ENCODE results near the gene ANKRD63. TPM values are rescaled to one million over a fixed set of nuclear protein-coding genes. Genes with fewer than 3 reads are reported as not detected.

ANKRD63 gene
- total and polyA plus RNA-seq, 2 donors (not counting 1 experiment from before 2014, with no cell fraction given): not detected

DNA sequence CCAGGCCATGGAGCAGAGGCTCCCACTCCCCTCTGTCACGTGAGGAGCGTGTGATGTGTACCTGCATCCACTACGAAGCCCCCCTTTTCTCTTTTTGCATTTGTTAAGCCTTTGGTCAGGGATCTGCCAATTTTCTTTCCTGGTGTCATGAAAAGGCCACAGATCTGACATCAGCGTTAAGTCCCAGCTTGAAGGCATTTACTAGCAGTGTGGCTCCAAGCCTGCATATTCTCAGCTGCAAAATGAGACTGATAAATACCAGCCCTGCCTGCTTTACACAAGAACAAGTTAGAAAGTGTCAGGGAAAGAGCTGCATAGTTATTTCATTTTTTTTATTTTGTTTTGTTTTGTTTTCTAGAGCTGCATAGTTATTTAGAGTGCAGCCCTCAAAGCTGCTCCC lies 2.3 kb upstream of the ANKRD63 start:
- Histone ChIP-seq H3K36me3 (ENCODE audit: control insufficient read depth, insufficient read depth, low read length) (no peaks in the 10 kb centered on the region), H3K79me2 (ENCODE audit: control insufficient read depth, insufficient read depth, low read length) (no peaks in the 10 kb centered on the region), H3K9ac (ENCODE audit: insufficient read depth, low read length) (no peak overlapping the region), H4K20me1 (ENCODE audit: control insufficient read depth, extremely low read depth, insufficient read depth, low read length) (no peaks in the 10 kb centered on the region), H3K4me1 (ENCODE audit: control insufficient read depth, extremely low read depth, insufficient read depth, low read length) (no peaks in the 10 kb centered on the region), H3K27me3 (ENCODE audit: control insufficient read depth, insufficient read depth, low read length) (peaks cover 43% of the 10 kb centered on the region), H2AFZ (ENCODE audit: low read length) (no peak overlapping the region), H3K4me2 (ENCODE audit: extremely low read depth, insufficient read depth, low read length) (no peak overlapping the region), H3K27ac (ENCODE audit: insufficient read depth, low read length) (no peak overlapping the region), H3K9me3 (ENCODE audit: control insufficient read depth, insufficient read depth, low read depth, low read length) (no peaks in the 10 kb centered on the region), H3K4me3 (replicated peaks in 1 of 4; ENCODE audit: control extremely low read depth in 1 of 4, insufficient read depth in 1 of 4, low read depth in 3 of 4, low read length in 4 of 4) (no peak overlapping the region)
- DNase-seq (ENCODE audit: low read depth in 2 of 2): peak in 1 of 2 donors; percentile 20
- TF ChIP-seq, protein P1, sequence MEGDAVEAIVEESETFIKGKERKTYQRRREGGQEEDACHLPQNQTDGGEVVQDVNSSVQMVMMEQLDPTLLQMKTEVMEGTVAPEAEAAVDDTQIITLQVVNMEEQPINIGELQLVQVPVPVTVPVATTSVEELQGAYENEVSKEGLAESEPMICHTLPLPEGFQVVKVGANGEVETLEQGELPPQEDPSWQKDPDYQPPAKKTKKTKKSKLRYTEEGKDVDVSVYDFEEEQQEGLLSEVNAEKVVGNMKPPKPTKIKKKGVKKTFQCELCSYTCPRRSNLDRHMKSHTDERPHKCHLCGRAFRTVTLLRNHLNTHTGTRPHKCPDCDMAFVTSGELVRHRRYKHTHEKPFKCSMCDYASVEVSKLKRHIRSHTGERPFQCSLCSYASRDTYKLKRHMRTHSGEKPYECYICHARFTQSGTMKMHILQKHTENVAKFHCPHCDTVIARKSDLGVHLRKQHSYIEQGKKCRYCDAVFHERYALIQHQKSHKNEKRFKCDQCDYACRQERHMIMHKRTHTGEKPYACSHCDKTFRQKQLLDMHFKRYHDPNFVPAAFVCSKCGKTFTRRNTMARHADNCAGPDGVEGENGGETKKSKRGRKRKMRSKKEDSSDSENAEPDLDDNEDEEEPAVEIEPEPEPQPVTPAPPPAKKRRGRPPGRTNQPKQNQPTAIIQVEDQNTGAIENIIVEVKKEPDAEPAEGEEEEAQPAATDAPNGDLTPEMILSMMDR (conservative IDR thresholded peaks at IDR 0.05 in 1 of 2, IDR thresholded peaks at IDR 0.05 in 1 of 2; ENCODE audit: low read depth in 1 of 2, low read length in 2 of 2): no peak
- TF ChIP-seq EZH2 (IDR thresholded peaks at IDR 0.05; ENCODE audit: low read length, missing control alignments): no peak

DNA sequence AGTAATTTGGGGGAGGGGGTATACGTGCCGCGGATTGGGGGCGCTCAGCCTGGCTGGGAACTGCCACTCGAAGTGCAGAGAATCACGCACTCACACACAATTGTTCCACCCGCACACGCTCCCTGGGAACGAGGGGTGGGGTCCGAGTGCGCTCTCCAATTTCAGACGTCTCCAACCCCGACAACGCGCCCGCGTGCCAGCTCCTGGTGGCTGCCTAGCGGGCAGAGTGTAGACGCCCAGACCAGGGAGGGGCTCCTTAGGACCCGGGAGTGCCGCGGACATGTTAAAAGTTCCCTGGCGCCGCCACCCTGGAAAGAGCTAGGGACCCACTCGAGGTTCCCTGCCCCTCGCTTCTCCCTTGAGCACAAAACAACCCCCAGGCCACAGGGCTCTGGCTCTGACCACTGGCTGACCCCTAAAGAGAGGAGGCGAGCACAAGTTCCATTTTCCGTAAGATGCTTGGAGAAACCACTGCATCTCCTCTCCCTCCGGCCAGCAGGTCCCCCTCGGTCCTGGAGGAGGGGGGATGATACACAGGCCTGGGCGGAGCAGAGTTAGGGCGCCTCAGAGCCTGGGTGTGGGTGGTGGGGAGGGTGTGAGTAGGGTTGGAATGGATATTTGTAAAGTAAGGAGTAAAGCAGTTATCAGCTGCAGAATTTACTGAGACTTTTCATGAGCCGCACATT lies 894 bp upstream of the ANKRD63 start:
- no peak overlapping the region for H3K4me3 ChIP-seq (replicated peaks in 1 of 4; ENCODE audit: control extremely low read depth in 1 of 4, insufficient read depth in 1 of 4, low read depth in 3 of 4, low read length in 4 of 4)
- H3K27me3 ChIP-seq (ENCODE audit: control insufficient read depth, insufficient read depth, low read length): peaks cover 46% of the 10 kb centered on the region
- H3K4me1 ChIP-seq (ENCODE audit: control insufficient read depth, extremely low read depth, insufficient read depth, low read length): peaks cover 2% of the 10 kb centered on the region
- H2AFZ ChIP-seq (ENCODE audit: low read length): no peak overlapping the region
- no peaks in the 10 kb centered on the region for H4K20me1 ChIP-seq (ENCODE audit: control insufficient read depth, extremely low read depth, insufficient read depth, low read length)
- no peaks in the 10 kb centered on the region for H3K9me3 ChIP-seq (ENCODE audit: control insufficient read depth, insufficient read depth, low read depth, low read length)
- H3K79me2 ChIP-seq (ENCODE audit: control insufficient read depth, insufficient read depth, low read length): no peaks in the 10 kb centered on the region
- no peak overlapping the region for H3K9ac ChIP-seq (ENCODE audit: insufficient read depth, low read length)
- no peak for DNase-seq (ENCODE audit: low read depth in 2 of 2)
- H3K4me2 ChIP-seq (ENCODE audit: extremely low read depth, insufficient read depth, low read length): no peak overlapping the region
- no peaks in the 10 kb centered on the region for H3K36me3 ChIP-seq (ENCODE audit: control insufficient read depth, insufficient read depth, low read length)
- TF ChIP-seq EZH2 (IDR thresholded peaks at IDR 0.05; ENCODE audit: low read length, missing control alignments): no peak
- TF ChIP-seq, protein P1 (conservative IDR thresholded peaks at IDR 0.05 in 1 of 2, IDR thresholded peaks at IDR 0.05 in 1 of 2; ENCODE audit: low read depth in 1 of 2, low read length in 2 of 2): no peak
- no peak overlapping the region for H3K27ac ChIP-seq (ENCODE audit: insufficient read depth, low read length)

DNA sequence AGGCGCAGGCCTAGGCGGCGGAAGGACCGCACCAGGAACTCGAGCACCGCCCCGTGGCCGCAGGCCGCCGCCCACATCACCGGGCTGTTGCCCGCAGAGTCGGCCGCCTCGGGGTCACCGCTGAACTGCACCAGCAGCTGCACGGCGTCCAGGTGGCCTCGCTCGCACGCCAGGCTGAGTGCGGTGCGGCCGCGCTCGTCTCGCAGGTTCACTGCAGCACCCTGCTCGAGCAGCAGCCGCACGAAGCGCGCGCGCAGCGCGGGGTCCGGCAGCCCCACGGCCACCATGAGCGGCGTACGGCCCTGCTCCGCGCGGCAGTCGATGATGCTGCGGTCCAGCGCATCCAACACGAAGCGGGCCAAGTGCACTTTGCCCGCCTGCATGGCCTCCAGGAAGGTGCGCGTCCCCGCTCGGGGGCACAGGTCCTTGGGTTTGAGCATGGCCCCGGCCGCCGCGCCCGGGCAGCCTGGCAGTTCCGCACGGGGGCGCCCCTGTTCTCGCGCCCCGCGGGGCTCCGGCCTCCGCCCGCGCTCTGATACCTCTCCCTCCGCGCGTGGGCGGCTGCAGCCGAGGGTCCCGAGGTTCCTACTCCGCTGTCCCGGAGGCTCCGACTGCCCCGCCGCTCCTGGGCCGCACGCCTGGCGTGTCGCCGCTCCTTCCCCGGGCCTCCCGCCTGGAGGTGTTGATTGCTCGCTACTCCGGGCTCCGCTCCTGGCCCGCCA lies 556 bp downstream of the ANKRD63 start:
- H3K27me3 ChIP-seq (ENCODE audit: control insufficient read depth, insufficient read depth, low read length): peaks cover 55% of the 10 kb centered on the region
- H3K79me2 ChIP-seq (ENCODE audit: control insufficient read depth, insufficient read depth, low read length): no peaks in the 10 kb centered on the region
- peaks cover 2% of the 10 kb centered on the region for H3K4me1 ChIP-seq (ENCODE audit: control insufficient read depth, extremely low read depth, insufficient read depth, low read length)
- H2AFZ ChIP-seq (ENCODE audit: low read length): peak overlapping the region; percentile 51
- peak; percentile 99 for TF ChIP-seq EZH2 (IDR thresholded peaks at IDR 0.05; ENCODE audit: low read length, missing control alignments)
- TF ChIP-seq, protein P1 (conservative IDR thresholded peaks at IDR 0.05 in 1 of 2, IDR thresholded peaks at IDR 0.05 in 1 of 2; ENCODE audit: low read depth in 1 of 2, low read length in 2 of 2): peak in 1 of 2 donors; percentile 8
- H3K4me2 ChIP-seq (ENCODE audit: extremely low read depth, insufficient read depth, low read length): peak overlapping the region; percentile 71
- no peaks in the 10 kb centered on the region for H4K20me1 ChIP-seq (ENCODE audit: control insufficient read depth, extremely low read depth, insufficient read depth, low read length)
- no peaks in the 10 kb centered on the region for H3K9me3 ChIP-seq (ENCODE audit: control insufficient read depth, insufficient read depth, low read depth, low read length)
- H3K4me3 ChIP-seq (replicated peaks in 1 of 4; ENCODE audit: control extremely low read depth in 1 of 4, insufficient read depth in 1 of 4, low read depth in 3 of 4, low read length in 4 of 4): peak overlapping the region in 3 of 4 experiments; percentile 15 to 38 (median 37)
- H3K9ac ChIP-seq (ENCODE audit: insufficient read depth, low read length): no peak overlapping the region
- DNase-seq (ENCODE audit: low read depth in 2 of 2): peak in 1 of 2 donors; percentile 24
- H3K36me3 ChIP-seq (ENCODE audit: control insufficient read depth, insufficient read depth, low read length): no peaks in the 10 kb centered on the region
- H3K27ac ChIP-seq (ENCODE audit: insufficient read depth, low read length): no peak overlapping the region

Data from fibroblast of lung (primary cell).